Astrocyte of the cerebellum (primary cell): ENCODE results near the gene RNASE13.
"Not testable (repeated sequence)": the region's sequence is repeated elsewhere in the genome, so short reads cannot be mapped to it uniquely, and the experiment has no call there.

ENCODE experiments used
- DNase-seq: peaks from one replicate; pipeline ENCODE4 v3.0.0-alpha.2; 2011; ENCODE audit warnings: low read depth
- H3K4me3 ChIP-seq: 2 replicates; pipeline ENCODE4 v1.5.1; 2011; ENCODE audit warnings: mild to moderate bottlenecking, low read depth, low read length, moderate library complexity
- in situ Hi-C: cut with HindIII; loops from 2 replicates; pipeline ENCODE4 v1.10.0; 2017; ENCODE audit warnings: low sequenced_read_pairs
- TF ChIP-seq, protein P1 (sequence below): IDR thresholded peaks from 2 replicates; pipeline ENCODE4 v1.5.1; 2012; ENCODE audit warnings: low read length, low read depth, moderate library complexity, mild to moderate bottlenecking; ENCODE audit errors: missing control alignments

The RNASE13 gene

DNA sequence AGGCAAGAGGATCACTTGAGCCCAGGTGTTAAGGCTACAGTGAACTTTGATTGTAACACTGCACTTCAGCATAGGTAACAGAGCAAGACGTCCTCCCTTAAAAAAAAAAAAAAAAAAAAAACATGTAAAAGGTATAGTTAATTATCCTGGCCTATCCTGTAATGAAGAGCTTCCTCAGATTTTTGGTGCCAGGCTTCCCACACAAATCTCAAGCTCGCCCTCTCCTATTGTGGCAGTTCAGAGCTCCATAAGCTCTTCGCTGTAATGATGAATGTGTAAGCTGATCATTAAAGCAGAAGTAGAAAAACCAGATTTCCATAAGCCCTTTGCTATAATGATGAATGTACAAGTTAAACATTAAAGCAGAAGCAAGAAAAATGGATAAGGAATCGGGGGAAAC, 37.5 kb downstream of the RNASE13 start:
- DNase-seq, result no peak
- in situ Hi-C loops, result no loop called here
- H3K4me3 ChIP-seq, result no peak overlapping the region
- TF ChIP-seq, protein P1, sequence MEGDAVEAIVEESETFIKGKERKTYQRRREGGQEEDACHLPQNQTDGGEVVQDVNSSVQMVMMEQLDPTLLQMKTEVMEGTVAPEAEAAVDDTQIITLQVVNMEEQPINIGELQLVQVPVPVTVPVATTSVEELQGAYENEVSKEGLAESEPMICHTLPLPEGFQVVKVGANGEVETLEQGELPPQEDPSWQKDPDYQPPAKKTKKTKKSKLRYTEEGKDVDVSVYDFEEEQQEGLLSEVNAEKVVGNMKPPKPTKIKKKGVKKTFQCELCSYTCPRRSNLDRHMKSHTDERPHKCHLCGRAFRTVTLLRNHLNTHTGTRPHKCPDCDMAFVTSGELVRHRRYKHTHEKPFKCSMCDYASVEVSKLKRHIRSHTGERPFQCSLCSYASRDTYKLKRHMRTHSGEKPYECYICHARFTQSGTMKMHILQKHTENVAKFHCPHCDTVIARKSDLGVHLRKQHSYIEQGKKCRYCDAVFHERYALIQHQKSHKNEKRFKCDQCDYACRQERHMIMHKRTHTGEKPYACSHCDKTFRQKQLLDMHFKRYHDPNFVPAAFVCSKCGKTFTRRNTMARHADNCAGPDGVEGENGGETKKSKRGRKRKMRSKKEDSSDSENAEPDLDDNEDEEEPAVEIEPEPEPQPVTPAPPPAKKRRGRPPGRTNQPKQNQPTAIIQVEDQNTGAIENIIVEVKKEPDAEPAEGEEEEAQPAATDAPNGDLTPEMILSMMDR, result no peak

DNA sequence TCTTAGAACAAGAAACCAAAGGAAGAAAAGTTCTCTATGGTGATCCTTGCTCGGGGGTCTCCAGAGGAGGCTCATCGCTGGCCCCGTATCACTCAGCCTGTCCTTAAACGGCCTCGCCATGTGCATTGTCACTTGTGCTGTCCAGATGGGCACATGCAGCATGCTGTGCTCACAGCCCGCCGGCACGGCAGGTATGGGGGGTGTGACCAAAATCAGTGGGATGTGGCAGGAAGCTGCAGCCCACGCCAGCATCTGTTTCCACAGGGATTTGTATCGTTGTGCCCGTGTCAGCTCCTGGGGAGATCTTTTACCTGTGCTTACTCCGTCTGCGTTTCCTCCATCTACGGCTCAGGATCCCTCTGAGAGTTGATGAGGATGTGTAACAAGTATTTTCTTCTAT, 38.1 kb downstream of the RNASE13 start:
- in situ Hi-C loops, result no loop called here
- no peak overlapping the region for H3K4me3 ChIP-seq
- DNase-seq, result no peak
- TF ChIP-seq, protein P1, result no peak

DNA sequence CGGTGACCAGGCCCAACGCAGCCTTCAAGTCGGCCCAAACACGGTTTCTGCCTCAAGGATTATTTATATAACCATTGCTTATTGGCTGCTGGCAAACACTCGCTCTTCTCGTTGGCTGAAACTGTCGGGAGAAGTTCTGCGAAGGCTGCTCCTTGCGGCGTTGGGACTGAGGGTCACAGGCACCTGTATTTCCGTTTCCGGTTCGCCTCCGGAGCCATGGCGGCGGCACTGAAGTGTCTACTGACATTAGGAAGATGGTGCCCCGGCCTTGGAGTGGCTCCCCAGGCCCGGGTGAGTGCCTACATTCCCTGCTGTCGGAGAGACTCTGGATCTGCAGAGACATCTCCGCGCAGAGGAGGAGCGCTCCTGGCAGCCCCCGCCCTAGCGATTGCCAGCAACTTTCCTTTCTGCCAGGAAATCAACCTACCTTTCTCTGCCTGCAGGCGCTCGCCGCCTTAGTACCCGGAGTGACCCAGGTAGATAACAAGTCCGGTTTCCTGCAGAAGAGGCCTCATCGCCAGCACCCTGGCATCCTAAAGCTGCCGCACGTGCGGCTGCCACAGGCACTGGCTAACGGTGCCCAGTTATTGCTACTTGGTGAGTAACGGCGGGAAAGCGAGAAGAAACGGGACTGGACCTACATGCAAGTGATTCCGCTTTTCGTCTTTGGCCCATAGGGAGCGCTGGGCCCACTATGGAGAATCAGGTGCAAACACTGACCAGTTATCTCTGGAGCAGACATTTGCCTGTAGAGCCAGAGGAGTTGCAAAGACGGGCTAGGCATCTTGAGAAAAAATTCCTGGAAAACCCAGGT, 44.6 kb downstream of the RNASE13 start, which contains the start of gene METTL17:
TSS of gene METTL17 (plus strand) at position 194 of the 814 bp plus-strand sequence. CDS start at position 217, 23 bp downstream.
- H3K4me3 ChIP-seq, result peak within 1 kb of the TSS; percentile 85
- TF ChIP-seq, protein P1, result peak; percentile 45
- in situ Hi-C loops, result no loop called here
- DNase-seq, result peak; percentile 94

DNA sequence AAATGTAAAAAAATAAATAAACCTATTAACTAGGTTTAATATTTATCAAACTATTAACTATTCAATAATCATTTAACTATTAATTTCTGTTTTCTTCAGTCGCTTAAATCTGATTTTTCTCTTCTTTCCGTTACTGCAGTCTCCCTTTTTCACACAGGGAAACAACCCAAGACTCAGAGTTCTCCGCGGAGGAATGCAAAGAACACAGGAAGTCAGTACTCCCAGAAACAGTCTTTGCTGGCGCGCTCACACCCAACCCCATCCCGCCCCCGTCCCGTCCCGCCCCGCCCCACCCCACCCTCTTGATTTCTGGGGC, 45.2 kb downstream of the RNASE13 start:
- TF ChIP-seq, protein P1, result no peak
- DNase-seq, result no peak
- H3K4me3 ChIP-seq, result peak overlapping the region; percentile 85
- in situ Hi-C loops, result no loop called here

DNA sequence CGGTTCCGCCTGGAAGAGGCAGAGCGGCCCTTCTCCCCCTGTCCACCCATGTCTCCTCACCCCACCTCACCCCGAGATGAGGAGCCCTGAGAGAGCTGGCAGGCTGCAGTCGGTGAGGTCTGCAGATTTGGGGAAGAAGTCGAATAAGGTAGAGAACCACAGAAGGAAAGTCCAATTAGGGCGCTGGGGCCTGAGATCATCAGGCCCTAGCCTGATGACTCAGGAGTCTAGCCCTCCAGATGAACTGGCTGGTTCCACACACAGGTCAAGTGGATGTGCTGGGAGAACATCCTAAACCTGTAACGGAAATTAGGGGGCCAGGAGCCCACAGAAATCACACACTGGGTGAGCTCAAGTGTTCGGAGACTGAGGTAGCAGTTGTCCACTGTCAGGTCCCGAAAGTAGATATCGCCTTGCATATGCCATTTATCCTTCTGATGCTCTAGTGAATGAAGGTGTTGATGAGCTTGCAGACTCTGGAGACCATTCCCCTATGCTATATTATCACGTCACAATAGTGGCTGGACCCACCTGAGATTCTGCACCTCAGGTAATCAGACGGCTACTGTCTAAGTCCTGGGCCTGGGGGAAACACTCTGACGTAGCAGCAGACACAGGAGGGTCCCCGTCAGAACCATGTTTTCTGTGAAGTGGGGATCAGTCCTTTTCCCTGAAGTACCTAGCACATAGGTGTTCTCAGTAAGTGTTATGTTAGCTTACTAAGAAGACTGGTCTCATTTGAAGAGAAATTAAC, 45.7 kb downstream of the RNASE13 start:
- peak overlapping the region; percentile 85 for H3K4me3 ChIP-seq
- in situ Hi-C loops, result no loop called here
- TF ChIP-seq, protein P1, result no peak
- DNase-seq, result no peak

DNA sequence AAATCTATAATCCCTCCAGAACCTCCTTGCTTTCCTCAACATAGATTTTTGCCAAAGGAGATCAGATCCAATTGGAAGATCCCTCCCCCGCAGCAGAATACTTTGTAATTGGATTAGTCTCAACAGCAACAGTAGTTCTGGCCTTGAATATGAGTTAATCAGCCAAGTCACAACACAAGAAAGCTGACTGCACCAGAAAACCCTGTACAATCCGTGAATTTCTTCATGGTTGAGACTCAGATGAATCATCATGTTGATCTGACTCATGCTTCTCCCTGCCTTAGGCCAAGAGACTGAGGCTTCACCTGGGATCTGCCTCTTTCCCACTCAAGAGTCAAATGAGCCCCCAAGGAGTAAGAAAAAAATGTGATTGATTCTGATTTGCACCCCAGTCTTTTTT, 47.8 kb downstream of the RNASE13 start:
- DNase-seq, result peak; percentile 94
- TF ChIP-seq, protein P1, result no peak
- in situ Hi-C loops, result no loop called here
- no peak overlapping the region for H3K4me3 ChIP-seq

DNA sequence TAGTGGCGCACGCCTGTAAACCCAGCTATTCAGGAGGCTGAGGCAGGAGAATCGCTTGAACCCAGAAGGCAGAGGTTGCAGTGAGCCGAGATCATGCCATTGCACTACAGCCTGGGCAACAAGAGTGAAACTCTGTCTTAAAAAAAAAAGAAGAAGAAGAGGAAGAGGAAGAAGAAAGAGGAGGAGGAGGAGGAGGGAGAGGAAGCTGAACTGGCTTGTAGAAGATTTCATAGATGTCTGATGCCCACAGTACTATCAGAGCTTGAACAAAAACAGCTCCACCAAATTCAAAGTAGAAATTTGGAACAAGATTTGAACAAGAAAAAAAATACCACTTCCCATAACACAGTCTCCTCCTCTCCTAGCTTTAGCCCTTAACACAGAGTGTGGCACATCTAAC, 49.0 kb downstream of the RNASE13 start:
- in situ Hi-C loops, H3K4me3 ChIP-seq, DNase-seq: not testable (repeated sequence)
